ENCODE measurements around the gene PHACTR1. TPM values are rescaled to one million over a fixed set of nuclear protein-coding genes. Genes with fewer than 3 reads are reported as not detected.
A peak's percentile ranks its signal among the peaks of the same experiment; 100 is the strongest.

PHACTR1 gene
- total RNA-seq, 1 donor from 2014 or later = 85.9 TPM

DNA sequence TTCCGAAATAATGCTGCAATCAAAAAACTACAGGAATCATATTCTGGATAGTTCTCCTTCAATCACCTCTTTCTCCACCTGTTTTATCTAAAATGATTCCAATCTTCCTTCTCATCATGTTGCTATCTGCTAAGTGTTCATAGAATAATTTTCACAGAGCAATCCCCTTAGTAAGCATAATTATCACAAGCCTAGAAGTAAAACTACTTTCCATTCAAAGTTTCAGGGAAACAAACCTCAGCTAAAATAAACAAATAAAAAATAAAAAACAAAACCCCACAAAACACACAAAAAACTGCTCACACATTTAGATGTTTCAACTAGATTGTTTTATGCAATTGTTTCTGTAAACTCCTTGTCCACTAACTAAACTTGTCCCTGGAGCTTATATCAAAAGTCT, 291.2 kb downstream of the PHACTR1 start:
- intact Hi-C loops (cut with micrococcal nuclease) = loop anchor here (5.0 kb wide), 1 partner anchor 45 kb away; no protein-coding TSS in a partner anchor

DNA sequence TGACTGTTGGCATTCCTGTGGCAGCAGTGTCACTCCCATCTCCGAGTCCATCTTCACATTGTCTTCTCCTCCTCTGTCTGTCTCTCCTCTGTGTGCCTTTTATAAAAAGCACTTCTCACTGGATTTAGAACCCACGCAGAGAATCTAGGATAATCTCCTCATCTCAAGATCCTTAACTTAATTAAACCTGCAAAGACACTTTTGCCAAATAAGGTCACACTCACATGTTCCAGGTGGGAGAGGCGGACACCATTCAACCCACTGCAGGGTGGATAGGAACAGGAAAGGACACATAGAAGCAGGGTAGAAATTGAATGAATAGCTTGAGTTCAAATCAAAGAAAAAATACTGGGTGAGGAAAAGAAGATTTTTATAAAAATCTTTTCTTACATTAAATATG, 292.5 kb downstream of the PHACTR1 start:
- Histone ChIP-seq H3K9me3 (replicated peaks) (no peaks in the 10 kb centered on the region), H3K36me3 (no peaks in the 10 kb centered on the region), H3K4me1 (peaks cover 71% of the 10 kb centered on the region), H3K4me3 (no peak overlapping the region), H3K27me3 (ENCODE audit: low read depth) (no peaks in the 10 kb centered on the region), H3K27ac (replicated peaks) (peak overlapping the region; percentile 77)
- no peak for DNase-seq
- intact Hi-C loops (cut with micrococcal nuclease) = loop anchor here (5.0 kb wide), 1 partner anchor 47 kb away; no protein-coding TSS in a partner anchor
- TF ChIP-seq, protein P1, sequence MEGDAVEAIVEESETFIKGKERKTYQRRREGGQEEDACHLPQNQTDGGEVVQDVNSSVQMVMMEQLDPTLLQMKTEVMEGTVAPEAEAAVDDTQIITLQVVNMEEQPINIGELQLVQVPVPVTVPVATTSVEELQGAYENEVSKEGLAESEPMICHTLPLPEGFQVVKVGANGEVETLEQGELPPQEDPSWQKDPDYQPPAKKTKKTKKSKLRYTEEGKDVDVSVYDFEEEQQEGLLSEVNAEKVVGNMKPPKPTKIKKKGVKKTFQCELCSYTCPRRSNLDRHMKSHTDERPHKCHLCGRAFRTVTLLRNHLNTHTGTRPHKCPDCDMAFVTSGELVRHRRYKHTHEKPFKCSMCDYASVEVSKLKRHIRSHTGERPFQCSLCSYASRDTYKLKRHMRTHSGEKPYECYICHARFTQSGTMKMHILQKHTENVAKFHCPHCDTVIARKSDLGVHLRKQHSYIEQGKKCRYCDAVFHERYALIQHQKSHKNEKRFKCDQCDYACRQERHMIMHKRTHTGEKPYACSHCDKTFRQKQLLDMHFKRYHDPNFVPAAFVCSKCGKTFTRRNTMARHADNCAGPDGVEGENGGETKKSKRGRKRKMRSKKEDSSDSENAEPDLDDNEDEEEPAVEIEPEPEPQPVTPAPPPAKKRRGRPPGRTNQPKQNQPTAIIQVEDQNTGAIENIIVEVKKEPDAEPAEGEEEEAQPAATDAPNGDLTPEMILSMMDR (IDR thresholded peaks at IDR 0.05; ENCODE audit: borderline replicate concordance) = no peak

More for the DNA sequence above, 291.2 kb downstream of the PHACTR1 start:
- TF ChIP-seq, protein P1 (IDR thresholded peaks at IDR 0.05; ENCODE audit: borderline replicate concordance) = no peak
- Histone ChIP-seq H3K27ac (replicated peaks) (peak overlapping the region; percentile 77), H3K9me3 (replicated peaks) (no peaks in the 10 kb centered on the region), H3K36me3 (no peaks in the 10 kb centered on the region), H3K27me3 (ENCODE audit: low read depth) (no peaks in the 10 kb centered on the region), H3K4me1 (peaks cover 60% of the 10 kb centered on the region), H3K4me3 (no peak overlapping the region)
- DNase-seq = no peak

DNA sequence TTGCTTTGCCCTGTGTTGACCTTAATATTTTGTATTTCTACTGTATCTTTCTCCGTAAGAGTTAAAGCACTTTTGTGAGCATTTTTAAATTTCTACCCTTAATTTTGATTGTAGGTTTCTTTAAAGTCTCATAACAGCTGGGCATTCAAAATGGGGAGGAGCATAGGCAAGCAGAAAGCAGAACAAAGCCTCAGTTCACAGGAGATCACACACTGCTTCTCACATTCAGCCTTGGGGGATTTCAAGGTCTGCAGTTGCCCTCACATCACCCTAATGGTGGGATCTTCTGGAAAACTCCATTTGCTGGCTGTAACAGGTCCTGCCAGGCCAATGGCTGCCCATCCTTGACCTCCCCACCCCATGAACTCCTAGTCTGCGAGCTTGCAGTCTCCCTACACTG, 292.9 kb downstream of the PHACTR1 start:
- TF ChIP-seq, protein P1 (IDR thresholded peaks at IDR 0.05; ENCODE audit: borderline replicate concordance) = no peak
- Histone ChIP-seq H3K4me3 (no peak overlapping the region), H3K27me3 (ENCODE audit: low read depth) (no peaks in the 10 kb centered on the region), H3K9me3 (replicated peaks) (no peaks in the 10 kb centered on the region), H3K36me3 (no peaks in the 10 kb centered on the region), H3K27ac (replicated peaks) (no peak overlapping the region), H3K4me1 (peaks cover 71% of the 10 kb centered on the region)
- intact Hi-C loops (cut with micrococcal nuclease) = loop anchor here (5.0 kb wide), 1 partner anchor 47 kb away; no protein-coding TSS in a partner anchor
- no peak for DNase-seq

DNA sequence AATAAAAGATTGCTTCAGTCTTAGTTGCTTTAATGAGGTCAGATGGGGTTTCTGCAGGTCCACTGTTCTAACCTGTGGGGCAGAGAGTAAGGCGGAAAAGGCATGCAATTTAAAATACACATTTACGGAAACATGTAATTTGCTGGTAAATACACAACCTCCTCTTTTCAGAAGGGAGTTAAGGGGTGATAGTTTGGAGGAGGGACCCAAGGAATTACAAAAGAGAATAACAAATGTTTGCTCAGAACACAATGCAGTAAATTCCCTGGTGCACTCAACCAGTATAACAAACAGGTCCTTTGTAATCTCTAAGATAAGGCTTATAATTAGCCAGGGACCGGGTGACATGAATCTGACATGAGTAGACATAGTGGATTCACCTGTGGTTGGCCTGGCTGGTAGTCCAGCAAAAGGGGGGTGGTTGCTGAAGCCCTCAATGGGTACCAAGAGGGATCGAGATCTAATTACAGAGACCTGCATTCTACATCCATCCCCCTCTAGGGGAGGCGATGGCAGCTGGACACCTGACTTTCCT, 295.1 kb downstream of the PHACTR1 start:
- TF ChIP-seq, protein P1 (IDR thresholded peaks at IDR 0.05; ENCODE audit: borderline replicate concordance) = no peak
- peaks cover 72% of the 10 kb centered on the region for H3K4me1 ChIP-seq
- H3K9me3 ChIP-seq (replicated peaks) = no peaks in the 10 kb centered on the region
- peak overlapping the region; percentile 90 for H3K27ac ChIP-seq (replicated peaks)
- intact Hi-C loops (cut with micrococcal nuclease) = no loop called here
- H3K36me3 ChIP-seq = no peaks in the 10 kb centered on the region
- no peak overlapping the region for H3K4me3 ChIP-seq
- DNase-seq = no peak
- H3K27me3 ChIP-seq (ENCODE audit: low read depth) = no peaks in the 10 kb centered on the region

DNA sequence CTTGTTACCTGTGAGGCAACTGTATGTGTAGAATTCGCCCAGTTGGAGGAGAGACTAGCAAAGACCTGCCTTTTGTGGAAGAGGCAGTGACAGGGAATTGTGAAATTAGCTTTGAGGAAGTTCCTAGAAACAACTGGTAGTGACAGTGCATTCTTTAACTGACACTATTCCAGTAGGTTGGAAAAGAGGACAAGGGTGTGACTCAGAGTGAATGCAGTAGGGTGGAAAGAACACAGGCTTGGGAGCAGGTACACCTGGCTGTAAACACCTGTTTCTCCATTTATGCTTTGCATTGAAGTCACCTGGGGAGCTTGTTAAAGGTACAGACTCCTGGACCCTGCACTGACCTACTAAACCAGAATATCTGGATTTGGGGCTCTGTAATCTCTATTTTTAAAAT, 295.7 kb downstream of the PHACTR1 start:
- Histone ChIP-seq H3K4me3 (no peak overlapping the region), H3K27me3 (ENCODE audit: low read depth) (no peaks in the 10 kb centered on the region), H3K36me3 (no peaks in the 10 kb centered on the region), H3K4me1 (peaks cover 72% of the 10 kb centered on the region), H3K9me3 (replicated peaks) (no peaks in the 10 kb centered on the region), H3K27ac (replicated peaks) (peak overlapping the region; percentile 90)
- TF ChIP-seq, protein P1 (IDR thresholded peaks at IDR 0.05; ENCODE audit: borderline replicate concordance) = no peak
- intact Hi-C loops (cut with micrococcal nuclease) = no loop called here
- no peak for DNase-seq

Measured in left ventricle myocardium inferior (tissue), 1 donor.